Caco-2 (cell line): ENCODE data around the gene BTG2. TPM values are rescaled to one million over a fixed set of nuclear protein-coding genes. Genes with fewer than 3 reads are reported as not detected.

ENCODE experiments used
- BruUV-seq: library from RNA; stranded (reverse); fragments of 400-500 nt; replicated peaks from 2 replicates; lab custom pipeline; 2021; lab: Mats Ljungman, UMichigan
- CTCF ChIA-PET: fragments of 300-600 bp; sonication (Branson Sonifier 250); formaldehyde crosslinking; loops from one replicate; lab custom pipeline; 2022; ENCODE audit warnings: antibody characterized with exemption; lab: Charles Lee
- POLR2A ChIA-PET: fragments of 300-600 bp; sonication (Branson Sonifier 250); formaldehyde crosslinking; loops from one replicate; lab custom pipeline; 2022; ENCODE audit warnings: antibody characterized with exemption; lab: Charles Lee
- DNase-seq, 2 experiments: peaks; one replicate each; pipeline versions ENCODE4 v3.0.0 to v3.0.0-alpha.2; 2020 to 2022
- H3K27me3 ChIP-seq: replicated peaks from 2 replicates; pipeline ENCODE4 v1.6.0; 2011; ENCODE audit warnings: low read length; ENCODE audit not compliant: control insufficient read depth, insufficient read depth
- H3K36me3 ChIP-seq: 2 replicates; pipeline ENCODE4 v1.5.1; 2011; ENCODE audit warnings: low read length; ENCODE audit not compliant: control insufficient read depth, insufficient read depth
- H3K4me1 ChIP-seq: fragments of 250-450 bp; sonication (Bioruptor Pico); 2 replicates; pipeline ENCODE4 v1.5.1; 2020; ENCODE audit warnings: mild to moderate bottlenecking
- H3K4me3 ChIP-seq: 2 replicates; pipeline ENCODE4 v1.5.1; 2011; ENCODE audit warnings: low read depth, mild to moderate bottlenecking, control low read depth, low read length
- H3K9me3 ChIP-seq: fragments of 250-450 bp; sonication (Bioruptor Pico); 2 replicates; pipeline ENCODE4 v1.5.1; 2020; ENCODE audit warnings: mild to moderate bottlenecking, moderate library complexity
- H3K27ac Mint-ChIP-seq: one replicate; pipeline ENCODE4 v1.8.0; 2022; ENCODE audit warnings: mixed read lengths; ENCODE audit not compliant: unreplicated experiment
- H3K27me3 Mint-ChIP-seq: one replicate; pipeline ENCODE4 v1.8.0; 2022; ENCODE audit warnings: mixed read lengths; ENCODE audit not compliant: insufficient read depth, unreplicated experiment
- H3K36me3 Mint-ChIP-seq: one replicate; pipeline ENCODE4 v1.8.0; 2022; ENCODE audit warnings: mild to moderate bottlenecking, mixed read lengths; ENCODE audit not compliant: insufficient read depth, unreplicated experiment
- H3K4me1 Mint-ChIP-seq: one replicate; pipeline ENCODE4 v1.8.0; 2022; ENCODE audit warnings: low read depth, mixed read lengths; ENCODE audit not compliant: unreplicated experiment
- H3K4me3 Mint-ChIP-seq: one replicate; pipeline ENCODE4 v1.8.0; 2022; ENCODE audit warnings: mild to moderate bottlenecking, moderate library complexity, mixed read lengths; ENCODE audit not compliant: unreplicated experiment
- H3K9me3 Mint-ChIP-seq: one replicate; pipeline ENCODE4 v1.8.0; 2022; ENCODE audit warnings: mixed read lengths; ENCODE audit not compliant: unreplicated experiment
- intact Hi-C: fragments of 100-400 bp; cut with micrococcal nuclease; formaldehyde crosslinking; loops from one replicate; pipeline ENCODE4 v1.10.0; 2022; ENCODE audit not compliant: unreplicated experiment
- total RNA-seq: library from RNA; stranded (reverse); gene quantifications from 2 replicates; pipeline ENCODE4 v1.2.3, GENCODE V29; 2022
- TF ChIP-seq, protein P1 (sequence below), 2 experiments: fragments of 200-600 bp in 1 of 2; IDR thresholded peaks; 1 replicate in 1 of 2; 2 replicates in 1 of 2; pipeline versions ENCODE4 v1.5.1 to v1.8.0; 2011 to 2022; ENCODE audit warnings: antibody characterized with exemption in 1 of 2, control low read depth in 1 of 2, inconsistent platforms in 1 of 2, low read depth in 1 of 2, low read length in 1 of 2, mild to moderate bottlenecking in 1 of 2, moderate library complexity in 1 of 2; ENCODE audit not compliant: insufficient read depth in 1 of 2, severe bottlenecking in 1 of 2, unreplicated experiment in 1 of 2

The BTG2 gene
- total RNA-seq, 1 experiment from 2014 or later: 21.2 TPM

DNA sequence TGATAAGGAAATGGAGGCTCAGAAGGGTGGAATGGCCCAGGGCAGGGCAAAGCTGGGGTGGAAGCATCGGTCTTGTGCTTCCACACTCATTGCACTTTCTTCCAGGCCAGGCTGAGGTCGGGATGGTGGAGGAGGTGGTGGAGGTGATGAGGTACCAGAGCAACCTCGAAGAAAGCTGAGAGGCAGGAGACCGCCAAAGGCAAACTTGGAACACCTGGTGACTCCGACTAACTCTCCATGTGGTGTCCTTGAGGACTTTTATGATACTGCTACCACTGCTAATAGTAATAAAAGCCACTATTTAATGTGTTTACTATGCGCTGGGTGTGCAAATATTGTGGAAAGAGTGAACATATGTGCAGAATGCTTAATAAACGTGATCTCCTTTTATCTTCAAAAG, 16.9 kb upstream of the BTG2 start:
- Mint-ChIP-seq H3K27me3 (no peaks in the 10 kb centered on the region), H3K9me3 (no peaks in the 10 kb centered on the region), H3K27ac (peak overlapping the region; percentile 25), H3K4me3 (no peak overlapping the region), H3K4me1 (peaks cover 30% of the 10 kb centered on the region), H3K36me3 (no peaks in the 10 kb centered on the region)
- no peak for DNase-seq
- no TSS peak for BruUV-seq
- H3K36me3 ChIP-seq: no peaks in the 10 kb centered on the region
- no peak overlapping the region for H3K4me3 ChIP-seq
- H3K27me3 ChIP-seq: no peaks in the 10 kb centered on the region
- peaks cover 41% of the 10 kb centered on the region for H3K4me1 ChIP-seq
- TF ChIP-seq, protein P1, sequence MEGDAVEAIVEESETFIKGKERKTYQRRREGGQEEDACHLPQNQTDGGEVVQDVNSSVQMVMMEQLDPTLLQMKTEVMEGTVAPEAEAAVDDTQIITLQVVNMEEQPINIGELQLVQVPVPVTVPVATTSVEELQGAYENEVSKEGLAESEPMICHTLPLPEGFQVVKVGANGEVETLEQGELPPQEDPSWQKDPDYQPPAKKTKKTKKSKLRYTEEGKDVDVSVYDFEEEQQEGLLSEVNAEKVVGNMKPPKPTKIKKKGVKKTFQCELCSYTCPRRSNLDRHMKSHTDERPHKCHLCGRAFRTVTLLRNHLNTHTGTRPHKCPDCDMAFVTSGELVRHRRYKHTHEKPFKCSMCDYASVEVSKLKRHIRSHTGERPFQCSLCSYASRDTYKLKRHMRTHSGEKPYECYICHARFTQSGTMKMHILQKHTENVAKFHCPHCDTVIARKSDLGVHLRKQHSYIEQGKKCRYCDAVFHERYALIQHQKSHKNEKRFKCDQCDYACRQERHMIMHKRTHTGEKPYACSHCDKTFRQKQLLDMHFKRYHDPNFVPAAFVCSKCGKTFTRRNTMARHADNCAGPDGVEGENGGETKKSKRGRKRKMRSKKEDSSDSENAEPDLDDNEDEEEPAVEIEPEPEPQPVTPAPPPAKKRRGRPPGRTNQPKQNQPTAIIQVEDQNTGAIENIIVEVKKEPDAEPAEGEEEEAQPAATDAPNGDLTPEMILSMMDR (IDR thresholded peaks at IDR 0.05; ENCODE audit: insufficient read depth in 1 of 2, low read depth in 1 of 2, low read length in 1 of 2, severe bottlenecking in 1 of 2, unreplicated experiment in 1 of 2): no peak
- H3K9me3 ChIP-seq: no peaks in the 10 kb centered on the region
- intact Hi-C loops: no loop called here
- ChIA-PET POLR2A (interaction anchor here (0.5 kb wide), 1 partner anchor 188 kb away, joined by 4 read pairs; no protein-coding TSS in a partner anchor), CTCF (interaction anchor here (0.8 to 1.6 kb wide), 3 partner anchors 15 to 39 kb away, joined by 3 to 4 read pairs (median 4); no protein-coding TSS in a partner anchor)

DNA sequence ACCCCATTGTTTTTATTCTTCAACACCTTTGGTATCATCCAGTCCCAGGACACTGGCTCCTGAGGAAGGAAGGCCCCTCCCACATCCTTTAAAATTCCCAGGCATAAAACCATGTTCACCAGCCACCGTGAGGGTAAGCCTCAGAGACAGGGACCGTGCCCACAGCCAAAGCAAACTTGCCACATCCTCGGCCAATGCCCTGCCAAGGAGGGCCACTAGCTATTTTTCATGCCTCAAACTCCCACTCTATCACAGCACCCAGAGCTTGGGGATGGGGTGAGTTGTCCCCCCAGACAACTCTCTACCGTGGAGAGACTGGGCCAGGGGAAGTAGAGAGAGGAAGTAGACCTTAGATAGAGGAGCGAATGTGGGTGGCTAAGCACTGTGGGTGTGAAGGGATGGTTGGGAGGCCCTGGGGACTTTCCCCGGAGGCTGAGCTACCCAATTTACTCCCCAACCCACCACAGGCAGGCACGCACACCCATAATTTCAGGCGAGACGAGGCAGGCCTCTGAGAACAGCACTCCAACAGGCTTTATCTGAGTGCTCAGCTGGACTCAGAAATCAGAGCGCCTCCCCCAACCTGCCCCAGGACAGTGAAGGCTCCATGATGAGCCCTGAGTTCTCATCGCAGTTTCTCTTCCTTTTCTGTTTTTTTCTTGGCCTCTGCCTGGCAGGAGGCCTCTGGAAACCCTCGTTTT, 15.9 kb upstream of the BTG2 start:
- peaks cover 41% of the 10 kb centered on the region for H3K4me1 ChIP-seq
- ChIA-PET CTCF (interaction anchor here (1.0 to 1.1 kb wide), 2 partner anchors 16 to 20 kb away, joined by 3 to 4 read pairs; no protein-coding TSS in a partner anchor), POLR2A (interaction anchor here (1.6 kb wide), 1 partner anchor 11 kb away, joined by 12 read pairs; no protein-coding TSS in a partner anchor)
- no peaks in the 10 kb centered on the region for H3K9me3 Mint-ChIP-seq
- intact Hi-C loops: no loop called here
- peak overlapping the region; percentile 70 for H3K4me3 Mint-ChIP-seq
- DNase-seq: no peak
- TF ChIP-seq, protein P1 (IDR thresholded peaks at IDR 0.05; ENCODE audit: insufficient read depth in 1 of 2, low read depth in 1 of 2, low read length in 1 of 2, severe bottlenecking in 1 of 2, unreplicated experiment in 1 of 2): no peak
- H3K27me3 ChIP-seq: no peaks in the 10 kb centered on the region
- H3K9me3 ChIP-seq: no peaks in the 10 kb centered on the region
- peaks cover 30% of the 10 kb centered on the region for H3K4me1 Mint-ChIP-seq
- BruUV-seq: no TSS peak
- no peaks in the 10 kb centered on the region for H3K36me3 ChIP-seq
- no peaks in the 10 kb centered on the region for H3K27me3 Mint-ChIP-seq
- H3K4me3 ChIP-seq: no peak overlapping the region
- peak overlapping the region; percentile 94 for H3K27ac Mint-ChIP-seq
- no peaks in the 10 kb centered on the region for H3K36me3 Mint-ChIP-seq

DNA sequence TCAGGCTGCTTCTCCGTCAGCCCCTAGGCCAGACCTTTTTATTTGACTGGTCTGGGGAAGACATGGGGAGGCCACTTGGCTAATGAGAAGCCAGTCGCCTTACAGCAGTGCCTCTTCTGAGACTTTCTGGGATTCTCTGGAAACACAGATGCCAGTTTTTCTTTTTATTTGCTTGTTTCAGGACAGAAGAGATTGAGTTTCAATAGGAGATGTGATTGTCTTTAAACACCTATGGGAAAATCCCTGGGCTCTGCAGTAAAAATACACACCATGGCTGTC, 15.4 kb upstream of the BTG2 start:
- intact Hi-C loops: loop anchor here (1.0 kb wide), 2 partner anchors 17 to 37 kb away; no protein-coding TSS in a partner anchor
- Mint-ChIP-seq H3K27ac (peak overlapping the region; percentile 94), H3K36me3 (no peaks in the 10 kb centered on the region), H3K4me3 (peak overlapping the region; percentile 70), H3K9me3 (no peaks in the 10 kb centered on the region), H3K4me1 (peaks cover 30% of the 10 kb centered on the region), H3K27me3 (no peaks in the 10 kb centered on the region)
- ChIA-PET CTCF (interaction anchor here (0.7 to 2.6 kb wide), 5 partner anchors 16 to 249 kb away, joined by 3 to 19 read pairs (median 4); no protein-coding TSS in a partner anchor), POLR2A (interaction anchor here (0.6 to 3.0 kb wide), 6 partner anchors 8 to 283 kb away, joined by 3 to 57 read pairs (median 8); partner anchors contain the start of genes BTG2 and TMEM183A)
- peaks cover 41% of the 10 kb centered on the region for H3K4me1 ChIP-seq
- no peaks in the 10 kb centered on the region for H3K27me3 ChIP-seq
- BruUV-seq: TSS peak; percentile 93
- no peak overlapping the region for H3K4me3 ChIP-seq
- no peak for DNase-seq
- TF ChIP-seq, protein P1 (IDR thresholded peaks at IDR 0.05; ENCODE audit: insufficient read depth in 1 of 2, low read depth in 1 of 2, low read length in 1 of 2, severe bottlenecking in 1 of 2, unreplicated experiment in 1 of 2): no peak
- no peaks in the 10 kb centered on the region for H3K36me3 ChIP-seq
- H3K9me3 ChIP-seq: no peaks in the 10 kb centered on the region
